Panc1 (cell line): Measurements from ENCODE around the gene TMEFF1.

Experiments
- POLR2AphosphoS5 ChIP-seq: IDR thresholded peaks from 2 replicates; pipeline ENCODE4 v1.6.1; 2012; ENCODE audit warnings: mild to moderate bottlenecking, low read depth, low read length, moderate library complexity
- TF ChIP-seq, protein P1 (sequence below): fragments of 450-650 bp; IDR thresholded peaks from 2 replicates; pipeline ENCODE4 v1.5.1; 2017; ENCODE audit warnings: mild to moderate bottlenecking
- TF ChIP-seq, protein P2 (sequence below), 2 experiments: IDR thresholded peaks; 2 replicates each; pipeline ENCODE4 v1.6.1; 2011 to 2012; ENCODE audit warnings: low read depth in 2 of 2, control low read depth in 1 of 2, low read length in 1 of 2, mild to moderate bottlenecking in 1 of 2, moderate library complexity in 1 of 2; ENCODE audit not compliant: insufficient read depth in 1 of 2

DNA sequence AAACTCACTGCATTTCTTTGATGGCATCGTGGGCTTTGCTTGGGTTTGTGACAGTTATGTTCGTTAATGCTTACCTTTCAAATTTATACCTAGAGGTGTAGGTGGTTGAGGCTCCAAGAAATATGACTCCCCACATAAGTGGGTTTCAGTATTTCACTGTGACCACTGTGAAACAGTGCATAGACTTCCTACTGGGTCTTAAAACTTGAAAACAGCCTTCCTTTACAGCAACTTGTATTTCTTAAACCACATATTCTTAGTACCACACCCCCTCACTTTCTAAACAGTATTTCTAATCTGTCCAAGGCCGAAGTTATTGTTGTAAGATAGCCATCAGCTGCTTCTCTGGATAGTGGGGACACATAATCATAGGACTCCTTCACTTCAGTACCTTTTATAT, 48.3 kb downstream of the TMEFF1 start:
- TF ChIP-seq, protein P1, sequence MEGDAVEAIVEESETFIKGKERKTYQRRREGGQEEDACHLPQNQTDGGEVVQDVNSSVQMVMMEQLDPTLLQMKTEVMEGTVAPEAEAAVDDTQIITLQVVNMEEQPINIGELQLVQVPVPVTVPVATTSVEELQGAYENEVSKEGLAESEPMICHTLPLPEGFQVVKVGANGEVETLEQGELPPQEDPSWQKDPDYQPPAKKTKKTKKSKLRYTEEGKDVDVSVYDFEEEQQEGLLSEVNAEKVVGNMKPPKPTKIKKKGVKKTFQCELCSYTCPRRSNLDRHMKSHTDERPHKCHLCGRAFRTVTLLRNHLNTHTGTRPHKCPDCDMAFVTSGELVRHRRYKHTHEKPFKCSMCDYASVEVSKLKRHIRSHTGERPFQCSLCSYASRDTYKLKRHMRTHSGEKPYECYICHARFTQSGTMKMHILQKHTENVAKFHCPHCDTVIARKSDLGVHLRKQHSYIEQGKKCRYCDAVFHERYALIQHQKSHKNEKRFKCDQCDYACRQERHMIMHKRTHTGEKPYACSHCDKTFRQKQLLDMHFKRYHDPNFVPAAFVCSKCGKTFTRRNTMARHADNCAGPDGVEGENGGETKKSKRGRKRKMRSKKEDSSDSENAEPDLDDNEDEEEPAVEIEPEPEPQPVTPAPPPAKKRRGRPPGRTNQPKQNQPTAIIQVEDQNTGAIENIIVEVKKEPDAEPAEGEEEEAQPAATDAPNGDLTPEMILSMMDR: no peak
- no peak for TF ChIP-seq POLR2AphosphoS5
- TF ChIP-seq, protein P2, sequence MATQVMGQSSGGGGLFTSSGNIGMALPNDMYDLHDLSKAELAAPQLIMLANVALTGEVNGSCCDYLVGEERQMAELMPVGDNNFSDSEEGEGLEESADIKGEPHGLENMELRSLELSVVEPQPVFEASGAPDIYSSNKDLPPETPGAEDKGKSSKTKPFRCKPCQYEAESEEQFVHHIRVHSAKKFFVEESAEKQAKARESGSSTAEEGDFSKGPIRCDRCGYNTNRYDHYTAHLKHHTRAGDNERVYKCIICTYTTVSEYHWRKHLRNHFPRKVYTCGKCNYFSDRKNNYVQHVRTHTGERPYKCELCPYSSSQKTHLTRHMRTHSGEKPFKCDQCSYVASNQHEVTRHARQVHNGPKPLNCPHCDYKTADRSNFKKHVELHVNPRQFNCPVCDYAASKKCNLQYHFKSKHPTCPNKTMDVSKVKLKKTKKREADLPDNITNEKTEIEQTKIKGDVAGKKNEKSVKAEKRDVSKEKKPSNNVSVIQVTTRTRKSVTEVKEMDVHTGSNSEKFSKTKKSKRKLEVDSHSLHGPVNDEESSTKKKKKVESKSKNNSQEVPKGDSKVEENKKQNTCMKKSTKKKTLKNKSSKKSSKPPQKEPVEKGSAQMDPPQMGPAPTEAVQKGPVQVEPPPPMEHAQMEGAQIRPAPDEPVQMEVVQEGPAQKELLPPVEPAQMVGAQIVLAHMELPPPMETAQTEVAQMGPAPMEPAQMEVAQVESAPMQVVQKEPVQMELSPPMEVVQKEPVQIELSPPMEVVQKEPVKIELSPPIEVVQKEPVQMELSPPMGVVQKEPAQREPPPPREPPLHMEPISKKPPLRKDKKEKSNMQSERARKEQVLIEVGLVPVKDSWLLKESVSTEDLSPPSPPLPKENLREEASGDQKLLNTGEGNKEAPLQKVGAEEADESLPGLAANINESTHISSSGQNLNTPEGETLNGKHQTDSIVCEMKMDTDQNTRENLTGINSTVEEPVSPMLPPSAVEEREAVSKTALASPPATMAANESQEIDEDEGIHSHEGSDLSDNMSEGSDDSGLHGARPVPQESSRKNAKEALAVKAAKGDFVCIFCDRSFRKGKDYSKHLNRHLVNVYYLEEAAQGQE (IDR thresholded peaks at IDR 0.05; ENCODE audit: insufficient read depth in 1 of 2, low read depth in 2 of 2, low read length in 1 of 2): no peak
